Uterus (tissue), 4 donors: Measurements from ENCODE around the gene COL18A1. TPM values are rescaled to one million over a fixed set of nuclear protein-coding genes. Genes with fewer than 3 reads are reported as not detected.

Experiments
- DNase-seq, 2 donors: peaks; one replicate each; pipeline ENCODE4 v3.0.0-alpha.2; 2019 to 2020
- H3K27ac ChIP-seq, 2 donors: fragments of 200-600 bp; sonication (generic); 1 replicate in 1 of 2; 2 replicates in 1 of 2; pipeline ENCODE4 v1.5.1; 2016 to 2018
- H3K27me3 ChIP-seq, 2 donors: fragments of 200-600 bp; sonication (generic); one replicate each; pipeline ENCODE4 v1.5.1; 2018 to 2019; ENCODE audit warnings: control low read depth in 1 of 2
- H3K36me3 ChIP-seq, 2 donors: fragments of 200-600 bp; sonication (generic); one replicate each; pipeline ENCODE4 v1.5.1; 2019; ENCODE audit warnings: control low read depth in 1 of 2
- H3K4me1 ChIP-seq, 2 donors: fragments of 200-600 bp; sonication (generic); one replicate each; pipeline ENCODE4 v1.5.1; 2018 to 2019; ENCODE audit warnings: control low read depth in 1 of 2
- H3K4me3 ChIP-seq, 2 donors: fragments of 200-600 bp; sonication (generic); 1 replicate in 1 of 2; 2 replicates in 1 of 2; pipeline ENCODE4 v1.5.1; 2018 to 2019; ENCODE audit warnings: mild to moderate bottlenecking in 1 of 2
- H3K9me3 ChIP-seq, 2 donors: fragments of 200-600 bp; sonication (generic); one replicate each; pipeline ENCODE4 v1.5.1; 2019; ENCODE audit warnings: control low read depth in 1 of 2
- POLR2A ChIP-seq, 2 donors: fragments of 450-650 bp; IDR thresholded peaks; one replicate each; pipeline ENCODE4 v1.6.1; 2016; ENCODE audit warnings: antibody characterized with exemption in 2 of 2, mild to moderate bottlenecking in 1 of 2, moderate library complexity in 1 of 2
- intact Hi-C: fragments of 100-400 bp; cut with DNase I; formaldehyde crosslinking; loops from one replicate; pipeline ENCODE4 v1.15.1; 2023; ENCODE audit warnings: low total_unique reads
- total RNA-seq, 4 donors: library from RNA; depleted of rRNA in 3 of 4; stranded (reverse); fragments of >200 nt in 3 of 4; gene quantifications; one replicate each; pipeline versions ENCODE4 v1.1.0 to v1.2.4, GENCODE V29; 2014 to 2023
- TF ChIP-seq, protein P1 (sequence below), 4 experiments: fragments of 200-600 bp in 2 of 4; fragments of 450-650 bp in 2 of 4; sonication (generic) in 2 of 4; IDR thresholded peaks; one replicate each; pipeline ENCODE4 v1.5.1; 2016 to 2019; ENCODE audit warnings: antibody characterized with exemption in 4 of 4, mild to moderate bottlenecking in 2 of 4, moderate library complexity in 1 of 4
- donor health status: DM: yes; HTN: yes; CAD: no.

COL18A1 gene
- total RNA-seq, 4 donors from 2014 or later, result 73.0 to 223 (median 152) TPM

- Histone ChIP-seq H3K4me3 (no peak overlapping the region), H3K4me1 (no peaks in the 10 kb centered on the region), H3K9me3 (no peaks in the 10 kb centered on the region), H3K27me3 (no peaks in the 10 kb centered on the region), H3K27ac (no peak overlapping the region), H3K36me3 (no peaks in the 10 kb centered on the region)
- DNase-seq, result no peak
- intact Hi-C loops, result no loop called here
- no peak for TF ChIP-seq POLR2A (IDR thresholded peaks at IDR 0.05)
- TF ChIP-seq, protein P1, sequence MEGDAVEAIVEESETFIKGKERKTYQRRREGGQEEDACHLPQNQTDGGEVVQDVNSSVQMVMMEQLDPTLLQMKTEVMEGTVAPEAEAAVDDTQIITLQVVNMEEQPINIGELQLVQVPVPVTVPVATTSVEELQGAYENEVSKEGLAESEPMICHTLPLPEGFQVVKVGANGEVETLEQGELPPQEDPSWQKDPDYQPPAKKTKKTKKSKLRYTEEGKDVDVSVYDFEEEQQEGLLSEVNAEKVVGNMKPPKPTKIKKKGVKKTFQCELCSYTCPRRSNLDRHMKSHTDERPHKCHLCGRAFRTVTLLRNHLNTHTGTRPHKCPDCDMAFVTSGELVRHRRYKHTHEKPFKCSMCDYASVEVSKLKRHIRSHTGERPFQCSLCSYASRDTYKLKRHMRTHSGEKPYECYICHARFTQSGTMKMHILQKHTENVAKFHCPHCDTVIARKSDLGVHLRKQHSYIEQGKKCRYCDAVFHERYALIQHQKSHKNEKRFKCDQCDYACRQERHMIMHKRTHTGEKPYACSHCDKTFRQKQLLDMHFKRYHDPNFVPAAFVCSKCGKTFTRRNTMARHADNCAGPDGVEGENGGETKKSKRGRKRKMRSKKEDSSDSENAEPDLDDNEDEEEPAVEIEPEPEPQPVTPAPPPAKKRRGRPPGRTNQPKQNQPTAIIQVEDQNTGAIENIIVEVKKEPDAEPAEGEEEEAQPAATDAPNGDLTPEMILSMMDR (IDR thresholded peaks at IDR 0.05), result no peak
Measured at GRCh38 chr21:45418301-45419071, 13.5 kb downstream of the COL18A1 start.

DNA sequence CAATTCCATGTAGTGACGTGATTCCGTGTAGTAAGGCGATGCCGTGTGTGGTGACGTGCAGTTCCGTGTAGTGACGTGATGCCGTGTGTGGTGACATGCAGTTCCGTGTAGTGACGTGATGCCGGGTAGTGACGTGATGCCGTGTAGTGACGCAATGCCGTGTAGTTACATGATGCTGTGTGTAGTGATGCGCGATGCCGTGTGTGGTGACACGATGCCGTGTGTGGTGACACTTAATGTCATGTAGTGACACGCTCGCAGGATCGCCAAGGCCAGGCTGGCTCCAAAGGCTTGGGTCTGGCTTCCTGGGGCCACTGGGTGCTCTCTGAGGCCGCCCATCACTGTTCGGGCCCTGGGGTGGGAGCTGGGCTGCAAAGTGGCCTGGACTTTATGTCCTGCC is 14.2 kb downstream of the COL18A1 start:
- Histone ChIP-seq H3K9me3 (no peaks in the 10 kb centered on the region), H3K36me3 (no peaks in the 10 kb centered on the region), H3K4me3 (no peak overlapping the region), H3K4me1 (no peaks in the 10 kb centered on the region), H3K27me3 (no peaks in the 10 kb centered on the region), H3K27ac (no peak overlapping the region)
- intact Hi-C loops, result no loop called here
- TF ChIP-seq, protein P1 (IDR thresholded peaks at IDR 0.05), result no peak
- TF ChIP-seq POLR2A (IDR thresholded peaks at IDR 0.05), result no peak
- DNase-seq, result no peak

- DNase-seq, result no peak
- intact Hi-C loops, result no loop called here
- TF ChIP-seq, protein P1 (IDR thresholded peaks at IDR 0.05), result no peak
- no peak for TF ChIP-seq POLR2A (IDR thresholded peaks at IDR 0.05)
Measured at GRCh38 chr21:45420061-45421041, 15.4 kb downstream of the COL18A1 start.

DNA sequence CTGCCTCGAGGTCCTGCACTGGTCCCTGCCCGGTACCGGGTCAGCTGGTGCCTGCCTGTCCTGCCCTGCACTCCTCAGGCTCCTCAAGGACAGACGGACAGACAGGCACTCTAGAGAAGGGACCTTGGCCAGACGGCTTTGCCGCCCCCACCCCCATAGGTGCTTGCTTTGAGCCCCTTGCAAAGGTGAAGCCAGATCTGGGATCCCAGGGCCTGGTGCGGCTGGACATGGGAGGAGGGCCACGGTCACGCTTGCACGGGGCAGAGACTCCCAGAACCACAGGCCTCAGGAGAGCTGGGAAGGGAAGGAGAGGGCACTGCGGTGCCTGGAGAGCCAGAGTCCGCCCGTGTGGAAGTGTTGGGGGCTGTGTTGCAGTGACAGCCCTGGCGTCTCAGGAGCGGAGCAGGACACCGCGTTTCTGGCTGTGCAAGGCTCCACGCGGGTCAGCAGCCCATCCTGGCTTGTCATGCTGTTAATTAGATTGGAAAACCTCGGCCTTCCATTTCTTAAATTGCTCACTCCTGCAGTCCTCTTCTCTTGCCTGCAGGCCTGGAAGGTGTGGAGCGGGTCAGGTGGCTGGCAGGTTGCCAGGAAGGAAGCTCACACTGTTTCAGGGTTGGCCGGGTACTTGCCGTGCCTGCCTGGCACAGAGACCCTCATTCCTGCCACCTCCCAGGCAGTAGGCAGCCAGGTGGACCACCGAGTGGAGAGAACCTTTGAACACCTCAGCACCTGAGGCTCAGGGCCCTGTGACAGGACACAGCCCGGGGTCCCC is 16.3 kb downstream of the COL18A1 start:
- intact Hi-C loops, result no loop called here
- no peaks in the 10 kb centered on the region for H3K36me3 ChIP-seq
- no peak overlapping the region for H3K4me3 ChIP-seq
- no peak for DNase-seq
- no peaks in the 10 kb centered on the region for H3K4me1 ChIP-seq
- H3K27me3 ChIP-seq, result no peaks in the 10 kb centered on the region
- no peaks in the 10 kb centered on the region for H3K9me3 ChIP-seq
- TF ChIP-seq, protein P1 (IDR thresholded peaks at IDR 0.05), result no peak
- no peak for TF ChIP-seq POLR2A (IDR thresholded peaks at IDR 0.05)
- H3K27ac ChIP-seq, result peak overlapping the region in 1 of 2 donors; percentile 40

More at GRCh38 chr21:45420061-45421041, 15.4 kb downstream of the COL18A1 start:
- Histone ChIP-seq H3K9me3 (no peaks in the 10 kb centered on the region), H3K27ac (peak overlapping the region in 1 of 2 donors; percentile 40), H3K36me3 (no peaks in the 10 kb centered on the region), H3K27me3 (no peaks in the 10 kb centered on the region), H3K4me1 (no peaks in the 10 kb centered on the region), H3K4me3 (no peak overlapping the region)
